ENCODE data around the gene PPP6R3. TPM values are rescaled to one million over a fixed set of nuclear protein-coding genes. Genes with fewer than 3 reads are reported as not detected.

The PPP6R3 gene
- total RNA-seq, 1 experiment from 2014 or later: 153 TPM

DNA sequence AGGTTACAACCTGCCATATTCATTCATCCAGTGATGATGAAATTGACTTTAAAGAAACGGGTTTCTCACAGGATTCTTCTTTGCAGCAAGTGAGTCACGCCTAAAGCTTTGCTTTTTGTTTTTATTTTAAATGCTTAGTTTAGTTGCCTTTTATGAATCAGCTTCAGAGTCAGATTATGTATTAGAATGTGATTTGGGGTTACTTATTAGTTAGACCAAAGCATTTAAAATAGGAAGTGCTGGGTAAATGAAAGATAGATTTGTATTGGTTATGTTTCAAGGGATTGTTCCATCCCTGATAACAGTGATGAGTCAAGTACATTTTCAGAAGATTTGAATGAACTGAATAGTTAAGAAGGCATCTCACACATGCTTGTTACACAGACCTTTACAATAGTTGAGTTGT, 122.5 kb downstream of the PPP6R3 start:
- H3K36me3 ChIP-seq (ENCODE audit: insufficient read depth, low read length, poor library complexity, severe bottlenecking): peaks cover 60% of the 10 kb centered on the region
- TF ChIP-seq CTCF (conservative IDR thresholded peaks at IDR 0.05; ENCODE audit: low read depth, low read length) (no peak), EZH2 (IDR thresholded peaks at IDR 0.05; ENCODE audit: borderline replicate concordance, low read depth, low read length, poor library complexity, severe bottlenecking) (no peak)
- intact Hi-C loops (cut with micrococcal nuclease; ENCODE audit: unreplicated experiment): no loop called here
- no peaks in the 10 kb centered on the region for H3K27me3 ChIP-seq (replicated peaks; ENCODE audit: insufficient read depth, low read depth, low read length, poor library complexity)
- BruUV-seq (replicated peaks): no TSS peak
- H3K9me3 ChIP-seq (ENCODE audit: low read depth, low read length, poor library complexity, severe bottlenecking): no peaks in the 10 kb centered on the region
- no peaks in the 10 kb centered on the region for H3K4me1 ChIP-seq (ENCODE audit: insufficient read depth, low read length, poor library complexity, severe bottlenecking)
- POLR2A ChIA-PET (ENCODE audit: low non-redundant PET): no interaction called here
- CTCF ChIA-PET: interaction anchor here (0.6 kb wide), 1 partner anchor 66 kb away, joined by 3 read pairs; no protein-coding TSS in a partner anchor
- DNase-seq (ENCODE audit: low spot score): no peak
- no peak overlapping the region for H3K4me3 ChIP-seq (ENCODE audit: low read depth, low read length, poor library complexity, severe bottlenecking)
- no peak overlapping the region for H3K27ac ChIP-seq (ENCODE audit: low read depth, low read length, poor library complexity, severe bottlenecking)

DNA sequence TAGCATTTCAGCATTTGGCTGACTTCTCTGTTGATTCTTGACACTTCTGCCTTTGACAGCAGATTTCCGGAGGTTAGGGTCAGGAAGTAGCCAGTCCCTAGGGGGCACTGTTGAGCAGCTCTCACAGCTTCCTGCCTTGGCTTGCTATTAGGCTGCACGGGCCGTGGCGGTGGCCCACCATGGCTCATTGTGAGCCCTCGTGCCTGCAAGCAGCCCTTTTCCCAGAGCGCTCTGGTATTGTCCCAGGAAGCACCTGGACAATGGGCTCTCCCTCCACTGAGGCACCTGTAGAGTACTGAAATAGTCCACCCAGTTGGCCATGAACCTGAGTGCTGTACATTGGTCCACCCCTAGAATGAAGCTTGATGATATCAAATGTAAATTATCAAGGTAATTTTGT, 123.5 kb downstream of the PPP6R3 start:
- no TSS peak for BruUV-seq (replicated peaks)

DNA sequence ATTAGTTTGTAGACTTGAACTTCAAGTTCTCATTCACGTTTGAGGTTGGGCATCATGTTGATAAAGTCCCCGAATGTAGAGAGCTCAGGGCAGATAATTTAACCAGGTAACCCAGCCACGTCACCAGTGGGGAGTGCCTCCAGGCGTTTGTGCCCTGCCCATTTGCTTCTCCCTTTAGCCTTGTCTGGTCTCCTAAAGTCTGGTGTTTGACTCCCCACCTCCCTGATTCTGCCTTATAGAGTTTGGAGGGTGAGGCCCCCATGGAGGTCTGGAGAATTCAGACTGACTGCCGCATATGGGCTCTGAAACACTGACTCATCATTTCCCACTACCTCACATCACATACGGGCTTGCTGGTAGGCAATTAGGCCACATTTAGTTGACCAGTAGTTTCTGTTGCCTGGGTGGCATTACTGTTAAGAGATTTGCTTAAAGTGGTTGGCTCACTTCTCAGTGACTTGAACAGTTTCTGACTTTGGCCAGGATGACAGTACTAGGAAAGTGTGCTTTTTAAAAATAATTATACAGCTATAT, 124.5 kb downstream of the PPP6R3 start:
- H3K4me1 ChIP-seq (ENCODE audit: insufficient read depth, low read length, poor library complexity, severe bottlenecking): no peaks in the 10 kb centered on the region
- TF ChIP-seq CTCF (conservative IDR thresholded peaks at IDR 0.05; ENCODE audit: low read depth, low read length): no peak
- TF ChIP-seq EZH2 (IDR thresholded peaks at IDR 0.05; ENCODE audit: borderline replicate concordance, low read depth, low read length, poor library complexity, severe bottlenecking): no peak
- H3K27ac ChIP-seq (ENCODE audit: low read depth, low read length, poor library complexity, severe bottlenecking): no peak overlapping the region
- intact Hi-C loops (cut with micrococcal nuclease; ENCODE audit: unreplicated experiment): no loop called here
- no peaks in the 10 kb centered on the region for H3K27me3 ChIP-seq (replicated peaks; ENCODE audit: insufficient read depth, low read depth, low read length, poor library complexity)
- H3K9me3 ChIP-seq (ENCODE audit: low read depth, low read length, poor library complexity, severe bottlenecking): no peaks in the 10 kb centered on the region
- no peak for DNase-seq (ENCODE audit: low spot score)
- no peak overlapping the region for H3K4me3 ChIP-seq (ENCODE audit: low read depth, low read length, poor library complexity, severe bottlenecking)
- ChIA-PET CTCF (interaction anchor here (0.6 kb wide), 1 partner anchor 11 kb away, joined by 3 read pairs; no protein-coding TSS in a partner anchor), POLR2A (ENCODE audit: low non-redundant PET) (no interaction called here)
- peaks cover 50% of the 10 kb centered on the region for H3K36me3 ChIP-seq (ENCODE audit: insufficient read depth, low read length, poor library complexity, severe bottlenecking)
- BruUV-seq (replicated peaks): no TSS peak

More for the DNA sequence above, 123.5 kb downstream of the PPP6R3 start:
- intact Hi-C loops (cut with micrococcal nuclease; ENCODE audit: unreplicated experiment): no loop called here
- Histone ChIP-seq H3K4me3 (ENCODE audit: low read depth, low read length, poor library complexity, severe bottlenecking) (no peak overlapping the region), H3K27ac (ENCODE audit: low read depth, low read length, poor library complexity, severe bottlenecking) (no peak overlapping the region), H3K9me3 (ENCODE audit: low read depth, low read length, poor library complexity, severe bottlenecking) (no peaks in the 10 kb centered on the region), H3K36me3 (ENCODE audit: insufficient read depth, low read length, poor library complexity, severe bottlenecking) (peaks cover 51% of the 10 kb centered on the region), H3K27me3 (replicated peaks; ENCODE audit: insufficient read depth, low read depth, low read length, poor library complexity) (no peaks in the 10 kb centered on the region), H3K4me1 (ENCODE audit: insufficient read depth, low read length, poor library complexity, severe bottlenecking) (no peaks in the 10 kb centered on the region)
- DNase-seq (ENCODE audit: low spot score): peak; percentile 69
- ChIA-PET CTCF (interaction anchor here (0.6 kb wide), 1 partner anchor 139 kb away, joined by 8 read pairs; no protein-coding TSS in a partner anchor), POLR2A (ENCODE audit: low non-redundant PET) (interaction anchor here (0.6 kb wide), 1 partner anchor 162 kb away, joined by 3 read pairs; no protein-coding TSS in a partner anchor)
- TF ChIP-seq CTCF (conservative IDR thresholded peaks at IDR 0.05; ENCODE audit: low read depth, low read length): peak; percentile 86
- no peak for TF ChIP-seq EZH2 (IDR thresholded peaks at IDR 0.05; ENCODE audit: borderline replicate concordance, low read depth, low read length, poor library complexity, severe bottlenecking)
